ENCODE measurements around the gene MANEAL.

The MANEAL gene, protein sequence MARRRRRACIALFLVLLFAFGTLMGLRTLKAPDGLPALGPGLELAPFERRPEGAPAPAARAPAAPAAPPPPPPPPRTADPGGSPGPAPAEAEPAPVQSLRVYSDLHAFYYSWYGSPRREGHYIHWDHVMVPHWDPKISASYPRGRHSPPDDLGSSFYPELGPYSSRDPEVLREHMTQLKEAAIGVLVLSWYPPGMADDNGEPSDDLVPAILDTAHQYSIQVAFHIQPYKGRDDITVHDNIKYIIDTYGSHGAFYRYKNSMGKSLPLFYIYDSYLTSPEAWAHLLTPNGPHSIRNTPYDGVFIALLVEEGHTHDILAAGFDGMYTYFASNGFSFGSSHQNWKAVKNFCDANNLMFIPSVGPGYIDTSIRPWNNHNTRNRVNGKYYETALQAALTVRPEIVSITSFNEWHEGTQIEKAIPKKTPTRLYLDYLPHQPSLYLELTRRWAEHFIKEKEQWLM

DNA sequence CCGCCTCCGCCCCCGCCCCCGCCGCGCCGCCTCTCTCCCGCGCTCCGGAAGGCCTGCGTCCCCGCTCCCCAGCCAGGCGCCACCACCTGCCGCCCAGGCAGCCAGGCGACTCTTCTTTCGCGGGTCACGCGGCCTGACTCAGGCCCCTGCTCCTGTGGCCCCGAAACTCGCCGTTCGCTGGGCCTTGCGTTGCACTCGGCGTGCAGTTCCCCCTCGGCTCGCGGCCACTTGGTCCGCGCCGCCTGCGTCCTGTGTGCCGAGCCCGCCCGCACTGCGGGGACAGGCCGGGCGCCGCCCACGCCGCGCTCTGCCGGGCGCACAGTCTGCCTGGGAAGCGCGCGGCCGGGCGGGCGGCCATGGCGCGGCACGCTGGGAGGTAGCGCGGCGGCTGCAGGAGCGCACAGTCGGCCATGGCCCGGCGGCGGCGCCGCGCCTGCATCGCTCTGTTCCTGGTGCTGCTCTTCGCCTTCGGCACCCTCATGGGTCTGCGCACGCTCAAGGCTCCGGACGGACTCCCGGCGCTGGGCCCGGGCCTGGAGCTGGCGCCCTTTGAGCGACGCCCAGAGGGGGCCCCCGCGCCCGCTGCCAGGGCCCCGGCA, at the start of gene MANEAL:
Gene MANEAL, plus strand, starts transcription at position 75 of the 599 bp plus-strand sequence. Its CDS starts 336 bp downstream, at position 411.
- peak within 1 kb of the TSS; percentile 65 for H3K4me3 ChIP-seq (ENCODE audit: low read depth, low read length)
- peak; percentile 84 for DNase-seq (ENCODE audit: low read depth)
- TF ChIP-seq, protein P1, sequence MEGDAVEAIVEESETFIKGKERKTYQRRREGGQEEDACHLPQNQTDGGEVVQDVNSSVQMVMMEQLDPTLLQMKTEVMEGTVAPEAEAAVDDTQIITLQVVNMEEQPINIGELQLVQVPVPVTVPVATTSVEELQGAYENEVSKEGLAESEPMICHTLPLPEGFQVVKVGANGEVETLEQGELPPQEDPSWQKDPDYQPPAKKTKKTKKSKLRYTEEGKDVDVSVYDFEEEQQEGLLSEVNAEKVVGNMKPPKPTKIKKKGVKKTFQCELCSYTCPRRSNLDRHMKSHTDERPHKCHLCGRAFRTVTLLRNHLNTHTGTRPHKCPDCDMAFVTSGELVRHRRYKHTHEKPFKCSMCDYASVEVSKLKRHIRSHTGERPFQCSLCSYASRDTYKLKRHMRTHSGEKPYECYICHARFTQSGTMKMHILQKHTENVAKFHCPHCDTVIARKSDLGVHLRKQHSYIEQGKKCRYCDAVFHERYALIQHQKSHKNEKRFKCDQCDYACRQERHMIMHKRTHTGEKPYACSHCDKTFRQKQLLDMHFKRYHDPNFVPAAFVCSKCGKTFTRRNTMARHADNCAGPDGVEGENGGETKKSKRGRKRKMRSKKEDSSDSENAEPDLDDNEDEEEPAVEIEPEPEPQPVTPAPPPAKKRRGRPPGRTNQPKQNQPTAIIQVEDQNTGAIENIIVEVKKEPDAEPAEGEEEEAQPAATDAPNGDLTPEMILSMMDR (IDR thresholded peaks at IDR 0.05; ENCODE audit: insufficient read depth, low read depth, low read length, missing control alignments), result no peak

DNA sequence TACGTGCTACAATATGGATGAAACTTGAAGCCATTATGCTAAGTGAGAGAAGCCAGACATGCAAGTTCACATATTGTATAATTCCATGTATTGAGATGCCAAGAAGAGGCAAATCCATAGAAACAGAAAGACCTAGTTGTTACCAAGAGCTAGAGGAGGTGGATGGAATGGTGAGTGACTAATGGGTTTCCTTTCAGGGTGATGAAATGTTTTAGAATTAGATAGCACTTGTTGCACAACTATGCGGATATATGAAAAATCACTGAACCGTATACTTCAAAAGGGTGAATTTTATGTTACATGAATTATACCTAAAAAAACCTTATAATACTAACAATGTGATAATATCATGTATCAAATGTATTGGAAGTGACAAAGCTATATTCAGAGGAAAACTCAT, 46.8 kb upstream of the MANEAL start:
- DNase-seq (ENCODE audit: low read depth), result no peak
- TF ChIP-seq, protein P1 (IDR thresholded peaks at IDR 0.05; ENCODE audit: insufficient read depth, low read depth, low read length, missing control alignments), result no peak
- no peak overlapping the region for H3K4me3 ChIP-seq (ENCODE audit: low read depth, low read length)

DNA sequence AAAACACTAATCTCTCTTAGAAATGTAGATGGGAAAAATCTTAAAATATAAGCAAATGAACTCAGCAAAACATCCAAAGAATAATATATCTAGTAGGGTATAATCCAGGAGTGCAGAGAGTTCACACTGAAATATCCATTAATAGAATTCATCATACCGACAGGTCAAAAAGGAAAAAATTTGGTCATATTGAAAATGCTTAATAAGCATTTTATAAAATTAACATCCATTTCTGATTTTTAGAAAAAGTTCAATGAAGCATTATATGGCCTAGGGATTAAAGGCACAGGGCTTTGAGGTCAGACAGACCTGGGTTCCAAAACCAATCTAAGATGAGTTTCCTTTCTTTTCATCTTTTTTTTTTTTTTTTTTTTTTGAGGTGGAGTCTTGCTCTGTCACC, 45.1 kb upstream of the MANEAL start:
- TF ChIP-seq, protein P1 (IDR thresholded peaks at IDR 0.05; ENCODE audit: insufficient read depth, low read depth, low read length, missing control alignments), result no peak
- no peak for DNase-seq (ENCODE audit: low read depth)
- H3K4me3 ChIP-seq (ENCODE audit: low read depth, low read length), result no peak overlapping the region

DNA sequence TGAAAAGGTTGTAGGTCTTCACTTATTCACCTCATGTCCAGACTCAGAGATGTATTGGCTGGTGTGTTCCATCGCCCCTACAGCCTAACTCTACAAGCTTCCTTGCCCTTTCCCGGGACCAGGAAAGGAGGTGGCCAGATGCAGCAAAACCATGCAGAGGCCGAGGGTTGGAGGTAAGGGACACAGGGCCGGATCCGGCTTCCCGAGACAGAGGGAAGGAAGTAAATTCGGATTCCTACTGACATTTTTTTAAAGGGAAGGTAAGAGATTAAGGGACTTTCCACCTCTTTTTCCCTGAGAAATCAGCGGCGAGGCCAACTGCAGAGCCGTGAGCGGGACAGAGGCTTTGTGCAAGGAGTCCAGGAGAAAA, 41.4 kb upstream of the MANEAL start:
- no peak for DNase-seq (ENCODE audit: low read depth)
- H3K4me3 ChIP-seq (ENCODE audit: low read depth, low read length), result no peak overlapping the region; the same call in 1 of the 2 replicates
- TF ChIP-seq, protein P1 (IDR thresholded peaks at IDR 0.05; ENCODE audit: insufficient read depth, low read depth, low read length, missing control alignments), result no peak

DNA sequence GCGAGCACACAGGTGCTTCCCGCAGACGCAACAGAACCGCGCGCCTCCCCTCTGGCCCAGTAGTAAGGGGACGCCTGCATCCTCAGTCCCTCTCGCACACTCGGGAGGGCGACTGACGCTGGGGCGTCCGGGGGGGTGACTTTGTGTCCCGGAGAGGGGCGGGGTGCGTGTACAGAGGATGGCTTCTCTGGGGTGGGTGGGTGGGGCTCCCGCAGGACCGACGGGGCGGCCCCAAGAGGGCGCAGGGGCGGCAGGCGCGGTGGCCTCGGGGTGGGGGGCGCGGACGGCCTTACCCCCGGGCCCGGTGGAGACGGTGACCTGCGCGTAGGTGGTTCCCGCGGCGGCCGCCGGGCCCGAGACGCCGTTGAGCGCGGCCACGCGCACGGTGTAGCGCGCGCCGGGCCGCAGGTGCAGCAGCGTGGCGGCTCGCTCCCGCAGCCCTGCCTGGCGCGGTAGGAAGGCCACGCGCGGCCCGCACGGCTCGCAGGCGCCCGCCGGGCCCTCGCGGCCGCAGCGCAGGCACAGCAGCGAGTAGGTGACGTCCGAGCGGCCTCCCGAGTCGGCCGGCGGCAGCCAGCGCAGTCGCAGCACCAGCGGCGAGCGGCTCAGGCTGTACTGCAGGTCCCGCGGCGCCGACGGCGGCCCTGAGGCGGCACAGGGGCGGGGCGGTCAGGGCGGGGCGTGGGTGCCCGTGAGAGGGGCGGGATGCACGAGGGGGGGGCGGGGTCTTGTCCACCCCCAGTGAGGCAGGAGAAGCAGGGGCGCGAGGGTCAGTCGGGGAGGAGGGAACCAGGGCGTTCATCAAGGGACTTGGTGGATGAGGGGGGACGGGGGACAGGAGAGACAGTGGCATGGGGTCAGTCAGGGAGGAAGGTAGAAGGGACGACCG, 40.8 kb upstream of the MANEAL start:
- H3K4me3 ChIP-seq (ENCODE audit: low read depth, low read length), result no peak overlapping the region; the same call in 1 of the 2 replicates
- TF ChIP-seq, protein P1 (IDR thresholded peaks at IDR 0.05; ENCODE audit: insufficient read depth, low read depth, low read length, missing control alignments), result no peak
- peak; percentile 51 for DNase-seq (ENCODE audit: low read depth)

DNA sequence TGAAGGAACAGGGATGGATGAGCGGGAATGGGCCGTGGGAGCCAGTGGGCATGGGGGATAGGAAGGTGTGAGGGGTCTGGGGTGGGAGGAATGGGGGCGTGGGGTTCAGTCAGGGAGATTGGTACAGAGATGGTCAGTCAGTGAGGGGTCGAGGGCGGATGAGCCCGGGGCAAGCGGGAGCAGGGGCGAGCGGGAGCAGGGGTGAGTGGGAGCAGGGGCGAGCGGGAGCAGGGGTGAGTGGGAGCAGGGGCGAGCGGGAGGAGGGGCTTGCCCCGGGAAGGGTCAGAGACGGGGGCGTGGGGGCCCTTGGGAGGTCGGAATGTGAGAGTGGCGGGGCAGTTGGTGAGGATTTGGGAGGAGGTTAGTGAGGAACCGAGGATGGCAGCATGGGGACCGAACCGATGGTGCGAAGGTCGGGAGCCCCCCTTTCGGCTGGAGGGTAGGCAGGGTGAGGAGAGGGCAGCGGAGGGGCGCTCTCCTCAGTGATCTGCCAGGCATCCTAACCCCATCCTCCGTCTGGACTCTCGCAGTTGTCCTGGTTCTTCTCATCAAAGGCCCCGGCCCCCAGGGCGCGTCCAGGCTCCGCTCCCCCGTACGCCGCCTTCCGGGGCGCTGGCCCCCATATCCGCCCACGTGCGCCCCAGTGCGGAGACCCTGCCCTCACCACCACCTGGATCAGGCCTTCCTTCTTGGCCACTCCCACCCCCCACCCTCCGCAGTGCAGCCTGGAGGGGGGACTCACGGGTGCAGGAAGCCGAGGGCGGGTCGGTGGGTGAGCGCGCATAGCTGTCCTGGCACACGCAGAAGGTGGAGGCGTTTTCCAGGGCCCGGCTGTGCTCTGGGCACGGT, 40.0 kb upstream of the MANEAL start:
- no peak for DNase-seq (ENCODE audit: low read depth)
- H3K4me3 ChIP-seq (ENCODE audit: low read depth, low read length), result no peak overlapping the region
- TF ChIP-seq, protein P1 (IDR thresholded peaks at IDR 0.05; ENCODE audit: insufficient read depth, low read depth, low read length, missing control alignments), result no peak
